Measurements from ENCODE around the gene FAM174C. TPM values are rescaled to one million over a fixed set of nuclear protein-coding genes. Genes with fewer than 3 reads are reported as not detected.

The FAM174C gene
- total and polyA plus RNA-seq, 10 donors = 35.8 to 134 (median 46.6) TPM

DNA sequence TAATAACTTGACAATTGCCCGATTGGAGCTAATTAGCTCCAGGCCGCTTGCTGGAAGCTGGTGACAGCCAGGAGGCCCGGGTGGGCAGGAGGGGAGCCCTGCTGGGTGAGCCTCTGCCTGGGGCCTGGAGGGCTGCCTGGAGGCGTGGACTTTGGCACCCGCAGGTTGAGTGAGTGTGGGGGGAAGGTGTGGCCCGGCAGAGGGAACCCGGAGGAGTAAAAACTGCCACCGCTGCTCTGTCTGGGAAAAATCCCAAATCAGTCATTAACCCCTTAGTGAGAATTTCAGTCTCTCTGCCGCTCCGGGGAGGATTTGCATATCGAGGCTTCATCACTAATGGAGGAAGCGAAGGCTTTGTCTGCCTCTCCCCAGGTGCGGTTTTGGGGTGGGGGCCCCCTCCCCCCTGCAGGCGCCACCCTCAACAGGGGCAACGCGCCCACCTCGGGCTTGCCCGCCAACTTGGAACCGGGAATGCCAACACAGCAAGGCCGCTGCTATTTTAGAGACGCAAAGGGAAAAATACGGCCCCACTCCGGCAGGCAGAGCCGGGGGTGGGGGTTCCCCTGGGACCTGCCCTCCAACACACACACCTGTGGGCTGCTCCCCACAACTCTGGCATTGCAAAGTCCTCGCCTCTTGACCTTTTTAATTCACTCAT, 16.6 kb downstream of the FAM174C start:
- intact Hi-C loops (cut with DNase I; ENCODE audit: low total_unique reads) = no loop called here
- no peak overlapping the region for H3K27ac ChIP-seq
- H3K36me3 ChIP-seq = no peaks in the 10 kb centered on the region
- peaks cover 9 to 100% (median 91%) of the 10 kb centered on the region in 7 donors for H3K27me3 ChIP-seq (replicated peaks in 1 of 7)
- DNase-seq = no peak
- peaks cover 0 to 44% (median 18%) of the 10 kb centered on the region in 6 donors for H3K4me1 ChIP-seq
- 63 to 69% (median 65%) methylated on average over 16 to 25 of the region's 25 CpGs for WGBS, 5 donors
- no peaks in the 10 kb centered on the region for H3K9me3 ChIP-seq
- TF ChIP-seq POLR2AphosphoS5 (IDR thresholded peaks at IDR 0.05) (no peak), POLR2A (IDR thresholded peaks at IDR 0.05) (no peak)
- TF ChIP-seq, protein P1, sequence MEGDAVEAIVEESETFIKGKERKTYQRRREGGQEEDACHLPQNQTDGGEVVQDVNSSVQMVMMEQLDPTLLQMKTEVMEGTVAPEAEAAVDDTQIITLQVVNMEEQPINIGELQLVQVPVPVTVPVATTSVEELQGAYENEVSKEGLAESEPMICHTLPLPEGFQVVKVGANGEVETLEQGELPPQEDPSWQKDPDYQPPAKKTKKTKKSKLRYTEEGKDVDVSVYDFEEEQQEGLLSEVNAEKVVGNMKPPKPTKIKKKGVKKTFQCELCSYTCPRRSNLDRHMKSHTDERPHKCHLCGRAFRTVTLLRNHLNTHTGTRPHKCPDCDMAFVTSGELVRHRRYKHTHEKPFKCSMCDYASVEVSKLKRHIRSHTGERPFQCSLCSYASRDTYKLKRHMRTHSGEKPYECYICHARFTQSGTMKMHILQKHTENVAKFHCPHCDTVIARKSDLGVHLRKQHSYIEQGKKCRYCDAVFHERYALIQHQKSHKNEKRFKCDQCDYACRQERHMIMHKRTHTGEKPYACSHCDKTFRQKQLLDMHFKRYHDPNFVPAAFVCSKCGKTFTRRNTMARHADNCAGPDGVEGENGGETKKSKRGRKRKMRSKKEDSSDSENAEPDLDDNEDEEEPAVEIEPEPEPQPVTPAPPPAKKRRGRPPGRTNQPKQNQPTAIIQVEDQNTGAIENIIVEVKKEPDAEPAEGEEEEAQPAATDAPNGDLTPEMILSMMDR (IDR thresholded peaks at IDR 0.05 in 8 of 11, conservative IDR thresholded peaks at IDR 0.05 in 3 of 11) = no peak
- peak overlapping the region in 1 of 8 donors; percentile 19 for H3K4me3 ChIP-seq

DNA sequence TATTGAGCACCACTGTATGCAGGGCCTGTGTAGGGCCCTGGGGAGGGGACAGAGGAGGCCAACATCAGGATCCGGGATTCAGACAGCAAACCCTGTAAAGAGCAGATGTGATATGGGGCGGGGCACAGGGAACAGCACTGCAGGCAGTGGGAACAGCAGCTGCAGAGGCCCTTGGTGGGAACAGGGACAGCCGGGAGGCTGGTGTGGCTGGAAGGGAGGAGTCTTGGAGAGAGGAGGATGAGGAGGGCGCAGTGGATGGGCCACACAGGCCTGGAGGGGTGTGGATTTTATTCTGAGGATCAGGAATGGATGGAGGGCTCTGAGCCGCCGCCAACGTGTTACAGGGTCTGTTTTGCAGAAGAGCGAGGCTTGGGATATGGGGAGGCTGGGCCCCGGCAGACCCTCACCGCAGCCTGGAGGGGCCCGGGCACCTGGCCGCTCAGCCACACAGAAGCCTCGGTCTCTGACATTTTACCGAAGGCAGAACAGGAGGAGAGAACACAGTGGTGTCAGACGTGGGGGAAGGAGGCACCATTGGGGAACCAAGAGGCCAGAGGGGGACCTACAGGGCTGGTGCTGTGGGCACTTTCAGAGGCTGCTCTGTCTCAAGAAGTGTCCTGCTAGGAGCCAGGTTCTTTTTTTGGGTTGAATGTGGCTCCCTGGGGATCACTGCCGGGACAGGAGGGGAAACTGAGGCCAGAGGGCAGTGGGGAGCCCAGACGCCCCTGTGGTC, 17.3 kb downstream of the FAM174C start:
- WGBS, 5 donors = 80 to 86% (median 81%) methylated on average over 17 of the region's 17 CpGs
- Histone ChIP-seq H3K9me3 (no peaks in the 10 kb centered on the region), H3K27ac (no peak overlapping the region), H3K4me3 (peak overlapping the region in 1 of 8 donors; percentile 19), H3K27me3 (replicated peaks in 1 of 7) (peaks cover 9 to 95% (median 84%) of the 10 kb centered on the region in 7 donors), H3K36me3 (no peaks in the 10 kb centered on the region), H3K4me1 (peaks cover 0 to 37% (median 11%) of the 10 kb centered on the region in 6 donors)
- TF ChIP-seq POLR2AphosphoS5 (IDR thresholded peaks at IDR 0.05) (no peak), POLR2A (IDR thresholded peaks at IDR 0.05) (no peak)
- TF ChIP-seq, protein P1 (IDR thresholded peaks at IDR 0.05 in 8 of 11, conservative IDR thresholded peaks at IDR 0.05 in 3 of 11) = no peak
- no peak for DNase-seq
- intact Hi-C loops (cut with DNase I; ENCODE audit: low total_unique reads) = no loop called here

DNA sequence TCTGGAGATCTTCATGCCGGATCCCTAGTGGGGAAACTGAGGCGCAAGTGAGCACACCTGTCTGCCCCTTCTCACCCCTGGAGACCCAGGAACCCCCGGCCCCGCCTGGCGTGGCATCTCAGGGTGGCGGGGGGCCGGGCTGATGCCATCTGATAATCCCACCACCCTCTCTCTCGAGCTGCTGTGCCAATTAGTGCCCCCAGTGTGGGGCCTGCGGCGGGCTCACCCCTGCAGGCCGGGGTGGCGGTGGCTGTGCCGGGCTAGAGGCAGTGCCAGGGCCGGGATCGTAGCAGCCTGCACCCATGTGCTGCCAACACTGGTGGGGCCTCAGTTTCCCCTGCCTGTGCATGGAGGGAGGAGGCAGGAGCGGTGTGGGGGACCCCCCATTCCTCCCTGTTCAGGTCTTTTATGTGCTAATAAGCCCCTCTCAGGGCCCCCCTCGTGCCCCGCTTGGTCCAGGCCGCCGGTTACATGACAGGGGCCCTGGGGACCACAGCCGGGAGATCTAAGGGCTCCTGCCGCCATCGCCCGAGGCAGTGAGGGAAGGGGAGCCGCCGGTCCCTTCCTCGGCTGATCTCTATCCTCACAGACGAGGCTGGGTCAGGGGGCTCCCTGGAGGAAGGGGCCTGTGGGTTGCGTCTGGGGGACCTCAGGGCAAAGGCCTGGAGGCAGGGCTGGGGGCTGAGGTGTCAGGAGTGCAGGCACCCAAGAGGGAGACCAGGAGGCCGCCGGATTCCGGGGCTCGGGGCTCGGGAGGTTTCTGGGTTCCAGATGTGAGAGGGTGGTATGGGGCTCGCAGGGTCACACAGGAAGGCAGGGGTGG, 18.7 kb downstream of the FAM174C start:
- TF ChIP-seq, protein P1 (IDR thresholded peaks at IDR 0.05 in 8 of 11, conservative IDR thresholded peaks at IDR 0.05 in 3 of 11) = no peak
- no peak for TF ChIP-seq POLR2A (IDR thresholded peaks at IDR 0.05)
- no peak for TF ChIP-seq POLR2AphosphoS5 (IDR thresholded peaks at IDR 0.05)
- intact Hi-C loops (cut with DNase I; ENCODE audit: low total_unique reads) = no loop called here
- H3K4me1 ChIP-seq = peaks cover 0 to 32% (median 9%) of the 10 kb centered on the region in 6 donors
- H3K27ac ChIP-seq = no peak overlapping the region
- H3K36me3 ChIP-seq = no peaks in the 10 kb centered on the region
- whole genome bisulfite sequencing, 5 donors = 71 to 79% (median 78%) methylated on average over 12 to 35 of the region's 35 CpGs
- H3K4me3 ChIP-seq = no peak overlapping the region
- no peak for DNase-seq
- H3K27me3 ChIP-seq (replicated peaks in 1 of 7) = peaks cover 5 to 80% (median 70%) of the 10 kb centered on the region in 7 donors
- H3K9me3 ChIP-seq = no peaks in the 10 kb centered on the region

Data from spleen (tissue), 11 donors.